Measurements from ENCODE around the gene SYNPO2.
A peak's percentile ranks its signal among the peaks of the same experiment; 100 is the strongest.
"Not testable (repeated sequence)": the region's sequence is repeated elsewhere in the genome, so short reads cannot be mapped to it uniquely, and the experiment has no call there.

SYNPO2 gene

GRCh38 chr4:118969359-118969758 lies 80.7 kb downstream of the SYNPO2 start:
- H3K4me3 ChIP-seq (ENCODE audit: low read length) = no peak overlapping the region

GRCh38 chr4:118972167-118972566 lies 83.5 kb downstream of the SYNPO2 start:
- DNase-seq (ENCODE audit: low read depth, low spot score) = no peak
- no CpG with 5 or more reads among the region's 2 CpGs for WGBS (ENCODE audit: insufficient coverage, insufficient read length)

More at GRCh38 chr4:118969359-118969758, 80.7 kb downstream of the SYNPO2 start:
- Histone ChIP-seq H3K9me3 (ENCODE audit: control insufficient read depth, insufficient read depth, low read length) (no peaks in the 10 kb centered on the region; the same call in 1 of the 2 replicates), H3K36me3 (ENCODE audit: control insufficient read depth, insufficient read depth, low read length) (no peaks in the 10 kb centered on the region), H3K27me3 (ENCODE audit: control insufficient read depth, insufficient read depth, low read length) (no peaks in the 10 kb centered on the region), H3K27ac (ENCODE audit: low read length) (no peak overlapping the region), H3K4me1 (ENCODE audit: control insufficient read depth, insufficient read depth, low read length) (peaks cover 4% of the 10 kb centered on the region)
- no CpG with 5 or more reads among the region's 5 CpGs for WGBS (ENCODE audit: insufficient coverage, insufficient read length)
- no peak for DNase-seq (ENCODE audit: low read depth, low spot score)

GRCh38 chr4:118973295-118973694 lies 84.6 kb downstream of the SYNPO2 start:
- Histone ChIP-seq H3K4me3 (ENCODE audit: low read length) (no peak overlapping the region), H3K36me3 (ENCODE audit: control insufficient read depth, insufficient read depth, low read length) (no peaks in the 10 kb centered on the region), H3K9me3 (ENCODE audit: control insufficient read depth, insufficient read depth, low read length) (no peaks in the 10 kb centered on the region), H3K27me3 (ENCODE audit: control insufficient read depth, insufficient read depth, low read length) (0 out of 2 replicates have a peak, but pooled peaks cover 1% of the 10 kb centered on the region), H3K4me1 (ENCODE audit: control insufficient read depth, insufficient read depth, low read length) (peaks cover under 1% of the 10 kb centered on the region; the same call in 1 of the 2 replicates), H3K27ac (ENCODE audit: low read length) (no peak overlapping the region)
- no peak for DNase-seq (ENCODE audit: low read depth, low spot score)
- WGBS (ENCODE audit: insufficient coverage, insufficient read length) = no CpG with 5 or more reads among the region's 6 CpGs

More at GRCh38 chr4:118972167-118972566, 83.5 kb downstream of the SYNPO2 start:
- Histone ChIP-seq H3K27ac (ENCODE audit: low read length) (no peak overlapping the region), H3K4me1 (ENCODE audit: control insufficient read depth, insufficient read depth, low read length) (peaks cover 4% of the 10 kb centered on the region), H3K4me3 (ENCODE audit: low read length) (no peak overlapping the region), H3K9me3 (ENCODE audit: control insufficient read depth, insufficient read depth, low read length) (no peaks in the 10 kb centered on the region; the same call in 1 of the 2 replicates), H3K36me3 (ENCODE audit: control insufficient read depth, insufficient read depth, low read length) (no peaks in the 10 kb centered on the region), H3K27me3 (ENCODE audit: control insufficient read depth, insufficient read depth, low read length) (no peaks in the 10 kb centered on the region)

GRCh38 chr4:118974758-118975157 lies 86.1 kb downstream of the SYNPO2 start:
- DNase-seq (ENCODE audit: low read depth, low spot score) = no peak
- H3K27ac ChIP-seq (ENCODE audit: low read length) = no peak overlapping the region
- H3K27me3 ChIP-seq (ENCODE audit: control insufficient read depth, insufficient read depth, low read length) = 0 out of 2 replicates have a peak, but pooled peaks cover 1% of the 10 kb centered on the region
- no peaks in the 10 kb centered on the region for H3K4me1 ChIP-seq (ENCODE audit: control insufficient read depth, insufficient read depth, low read length)
- no peaks in the 10 kb centered on the region for H3K36me3 ChIP-seq (ENCODE audit: control insufficient read depth, insufficient read depth, low read length)
- no CpG with 5 or more reads among the region's 2 CpGs for WGBS (ENCODE audit: insufficient coverage, insufficient read length)
- H3K4me3 ChIP-seq (ENCODE audit: low read length) = no peak overlapping the region
- H3K9me3 ChIP-seq (ENCODE audit: control insufficient read depth, insufficient read depth, low read length) = no peaks in the 10 kb centered on the region

GRCh38 chr4:118975449-118976192 lies 87.0 kb downstream of the SYNPO2 start:
- DNase-seq (ENCODE audit: low read depth, low spot score) = no peak
- H3K27ac ChIP-seq (ENCODE audit: low read length) = no peak overlapping the region
- no CpG with 5 or more reads among the region's 7 CpGs for WGBS (ENCODE audit: insufficient coverage, insufficient read length)

GRCh38 chr4:118976193-118976560 lies 87.5 kb downstream of the SYNPO2 start:
- not testable (repeated sequence) for H3K4me1 ChIP-seq (ENCODE audit: control insufficient read depth, insufficient read depth, low read length); DNase-seq (ENCODE audit: low read depth, low spot score); H3K27ac ChIP-seq (ENCODE audit: low read length); H3K36me3 ChIP-seq (ENCODE audit: control insufficient read depth, insufficient read depth, low read length); H3K27me3 ChIP-seq (ENCODE audit: control insufficient read depth, insufficient read depth, low read length); H3K4me3 ChIP-seq (ENCODE audit: low read length); H3K9me3 ChIP-seq (ENCODE audit: control insufficient read depth, insufficient read depth, low read length)
- no CpG with 5 or more reads among the region's 12 CpGs for WGBS (ENCODE audit: insufficient coverage, insufficient read length)

More at GRCh38 chr4:118975449-118976192, 87.0 kb downstream of the SYNPO2 start:
- Histone ChIP-seq H3K36me3 (ENCODE audit: control insufficient read depth, insufficient read depth, low read length) (no peaks in the 10 kb centered on the region), H3K4me3 (ENCODE audit: low read length) (no peak overlapping the region), H3K9me3 (ENCODE audit: control insufficient read depth, insufficient read depth, low read length) (no peaks in the 10 kb centered on the region), H3K27me3 (ENCODE audit: control insufficient read depth, insufficient read depth, low read length) (0 out of 2 replicates have a peak, but pooled peaks cover 1% of the 10 kb centered on the region), H3K4me1 (ENCODE audit: control insufficient read depth, insufficient read depth, low read length) (no peaks in the 10 kb centered on the region)

- not testable (repeated sequence) for H3K4me1 ChIP-seq (ENCODE audit: control insufficient read depth, insufficient read depth, low read length); H3K27ac ChIP-seq (ENCODE audit: low read length); DNase-seq (ENCODE audit: low read depth, low spot score); H3K36me3 ChIP-seq (ENCODE audit: control insufficient read depth, insufficient read depth, low read length); H3K27me3 ChIP-seq (ENCODE audit: control insufficient read depth, insufficient read depth, low read length); H3K9me3 ChIP-seq (ENCODE audit: control insufficient read depth, insufficient read depth, low read length); H3K4me3 ChIP-seq (ENCODE audit: low read length)
- no CpG with 5 or more reads among the region's 24 CpGs for WGBS (ENCODE audit: insufficient coverage, insufficient read length)
Measured at GRCh38 chr4:118977100-118977499, 88.4 kb downstream of the SYNPO2 start.

- H3K27ac ChIP-seq (ENCODE audit: low read length) = no peak overlapping the region
- DNase-seq (ENCODE audit: low read depth, low spot score) = no peak
- H3K27me3 ChIP-seq (ENCODE audit: control insufficient read depth, insufficient read depth, low read length) = 0 out of 2 replicates have a peak, but pooled peaks cover 1% of the 10 kb centered on the region
- H3K4me3 ChIP-seq (ENCODE audit: low read length) = no peak overlapping the region
- no peaks in the 10 kb centered on the region for H3K9me3 ChIP-seq (ENCODE audit: control insufficient read depth, insufficient read depth, low read length)
- no CpG with 5 or more reads among the region's 3 CpGs for WGBS (ENCODE audit: insufficient coverage, insufficient read length)
- no peaks in the 10 kb centered on the region for H3K4me1 ChIP-seq (ENCODE audit: control insufficient read depth, insufficient read depth, low read length)
- H3K36me3 ChIP-seq (ENCODE audit: control insufficient read depth, insufficient read depth, low read length) = no peaks in the 10 kb centered on the region
Measured at GRCh38 chr4:118979712-118980111, 91.1 kb downstream of the SYNPO2 start.

GRCh38 chr4:118981171-118981838 lies 92.7 kb downstream of the SYNPO2 start:
- 0 out of 2 replicates have a peak, but pooled peaks cover 1% of the 10 kb centered on the region for H3K27me3 ChIP-seq (ENCODE audit: control insufficient read depth, insufficient read depth, low read length)
- no CpG with 5 or more reads among the region's 6 CpGs for WGBS (ENCODE audit: insufficient coverage, insufficient read length)
- H3K9me3 ChIP-seq (ENCODE audit: control insufficient read depth, insufficient read depth, low read length) = no peaks in the 10 kb centered on the region
- no peak overlapping the region for H3K4me3 ChIP-seq (ENCODE audit: low read length)
- H3K36me3 ChIP-seq (ENCODE audit: control insufficient read depth, insufficient read depth, low read length) = no peaks in the 10 kb centered on the region
- H3K27ac ChIP-seq (ENCODE audit: low read length) = no peak overlapping the region
- no peaks in the 10 kb centered on the region for H3K4me1 ChIP-seq (ENCODE audit: control insufficient read depth, insufficient read depth, low read length)
- no peak for DNase-seq (ENCODE audit: low read depth, low spot score)

- Histone ChIP-seq H3K9me3 (ENCODE audit: control insufficient read depth, insufficient read depth, low read length) (no peaks in the 10 kb centered on the region), H3K4me1 (ENCODE audit: control insufficient read depth, insufficient read depth, low read length) (no peaks in the 10 kb centered on the region), H3K4me3 (ENCODE audit: low read length) (no peak overlapping the region), H3K27me3 (ENCODE audit: control insufficient read depth, insufficient read depth, low read length) (0 out of 2 replicates have a peak, but pooled peaks cover 1% of the 10 kb centered on the region), H3K27ac (ENCODE audit: low read length) (no peak overlapping the region), H3K36me3 (ENCODE audit: control insufficient read depth, insufficient read depth, low read length) (no peaks in the 10 kb centered on the region)
- DNase-seq (ENCODE audit: low read depth, low spot score) = peak; percentile 35
- no CpG with 5 or more reads among the region's 7 CpGs for WGBS (ENCODE audit: insufficient coverage, insufficient read length)
Measured at GRCh38 chr4:118981839-118982381, 93.3 kb downstream of the SYNPO2 start.

All from iPS DF 6.9 (cell line).